Measurements from ENCODE around the gene TCERG1L.

Gene TCERG1L

GRCh38 chr10:131277278-131277677 is 34.2 kb downstream of the TCERG1L start:
- H3K4me3 ChIP-seq (ENCODE audit: insufficient read depth in 1 of 2, low read depth in 1 of 2, low read length in 2 of 2): no peak overlapping the region
- no peak overlapping the region for H3K14ac ChIP-seq (ENCODE audit: low read length in 2 of 2)
- no peak overlapping the region for H2BK12ac ChIP-seq (ENCODE audit: low read length in 2 of 2)
- no peak for DNase-seq
- H3K27ac ChIP-seq (ENCODE audit: low read length, poor library complexity, severe bottlenecking): no peak overlapping the region
- no peaks in the 10 kb centered on the region for H3K9me3 ChIP-seq (ENCODE audit: control insufficient read depth, low read length)
- no peak overlapping the region for H2BK120ac ChIP-seq (ENCODE audit: low read depth, low read length)
- H2BK15ac ChIP-seq (ENCODE audit: low read depth, poor library complexity, severe bottlenecking): no peak overlapping the region
- no peak overlapping the region for H4K91ac ChIP-seq (ENCODE audit: low read length)
- H3K9ac ChIP-seq (ENCODE audit: low read length): no peak overlapping the region
- H3K36me3 ChIP-seq (ENCODE audit: control insufficient read depth in 1 of 2, insufficient read depth in 2 of 2, low read depth in 1 of 2, low read length in 2 of 2): no peaks in the 10 kb centered on the region
- 83% methylated on average over 12 of the region's 12 CpGs for WGBS
- no peak overlapping the region for H4K8ac ChIP-seq (ENCODE audit: low read length)
- H2BK5ac ChIP-seq (ENCODE audit: low read depth, low read length, poor library complexity, severe bottlenecking): no peak overlapping the region
- no peak overlapping the region for H3K4ac ChIP-seq (ENCODE audit: low read depth in 1 of 2, low read length in 2 of 2)
- H3K4me1 ChIP-seq (ENCODE audit: control insufficient read depth, insufficient read depth, low read depth, low read length): no peaks in the 10 kb centered on the region
- no peaks in the 10 kb centered on the region for H3K79me1 ChIP-seq (replicated peaks; ENCODE audit: low read length, poor library complexity, severe bottlenecking)
- no peak overlapping the region for H2AFZ ChIP-seq (ENCODE audit: low read depth, low read length)
- H3K18ac ChIP-seq (ENCODE audit: low read depth in 1 of 2, low read length in 2 of 2): no peak overlapping the region
- no peak overlapping the region for H3K4me2 ChIP-seq (ENCODE audit: low read length, poor library complexity, severe bottlenecking)
- no peak overlapping the region for H3K23ac ChIP-seq (ENCODE audit: low read length in 2 of 2)
- H2AK5ac ChIP-seq (ENCODE audit: low read length, severe bottlenecking): no peak overlapping the region
- H3K27me3 ChIP-seq (ENCODE audit: control insufficient read depth in 1 of 2, insufficient read depth in 1 of 2, low read length in 2 of 2): no peaks in the 10 kb centered on the region

DNA sequence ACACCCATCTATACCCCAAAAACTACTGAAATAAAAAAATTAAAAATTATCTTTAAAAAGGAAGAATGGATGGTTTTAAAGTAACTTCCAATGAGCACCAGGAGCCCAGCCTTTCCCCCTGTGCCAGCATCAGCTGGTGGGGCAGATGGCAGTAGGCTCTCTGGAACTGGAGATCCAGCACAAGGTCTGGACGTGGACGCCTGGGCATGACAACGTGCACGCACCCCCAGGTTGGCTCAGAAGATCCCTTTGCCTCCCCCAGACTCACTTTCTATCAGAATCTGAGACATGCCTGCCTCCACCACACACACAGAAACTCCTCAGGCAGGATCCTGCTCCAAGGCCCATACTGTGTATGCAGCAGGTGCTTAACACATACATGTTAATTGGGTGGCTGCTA is 35.8 kb downstream of the TCERG1L start:
- H3K18ac ChIP-seq (ENCODE audit: low read depth in 1 of 2, low read length in 2 of 2): no peak overlapping the region
- no peak overlapping the region for H2BK120ac ChIP-seq (ENCODE audit: low read depth, low read length)
- no peak overlapping the region for H2AK5ac ChIP-seq (ENCODE audit: low read length, severe bottlenecking)
- H3K23ac ChIP-seq (ENCODE audit: low read length in 2 of 2): no peak overlapping the region
- no peak overlapping the region for H4K8ac ChIP-seq (ENCODE audit: low read length)
- no peak overlapping the region for H2BK5ac ChIP-seq (ENCODE audit: low read depth, low read length, poor library complexity, severe bottlenecking)
- H3K79me1 ChIP-seq (replicated peaks; ENCODE audit: low read length, poor library complexity, severe bottlenecking): no peaks in the 10 kb centered on the region
- no peak overlapping the region for H3K4ac ChIP-seq (ENCODE audit: low read depth in 1 of 2, low read length in 2 of 2)
- DNase-seq: no peak
- H4K91ac ChIP-seq (ENCODE audit: low read length): no peak overlapping the region
- no peak overlapping the region for H3K27ac ChIP-seq (ENCODE audit: low read length, poor library complexity, severe bottlenecking)
- no peaks in the 10 kb centered on the region for H3K27me3 ChIP-seq (ENCODE audit: control insufficient read depth in 1 of 2, insufficient read depth in 1 of 2, low read length in 2 of 2)
- H3K4me3 ChIP-seq (ENCODE audit: insufficient read depth in 1 of 2, low read depth in 1 of 2, low read length in 2 of 2): no peak overlapping the region
- no peak overlapping the region for H2BK12ac ChIP-seq (ENCODE audit: low read length in 2 of 2)
- no peak overlapping the region for H3K4me2 ChIP-seq (ENCODE audit: low read length, poor library complexity, severe bottlenecking)
- no peaks in the 10 kb centered on the region for H3K36me3 ChIP-seq (ENCODE audit: control insufficient read depth in 1 of 2, insufficient read depth in 2 of 2, low read depth in 1 of 2, low read length in 2 of 2)
- H3K14ac ChIP-seq (ENCODE audit: low read length in 2 of 2): no peak overlapping the region
- no peak overlapping the region for H2AFZ ChIP-seq (ENCODE audit: low read depth, low read length)
- H3K9me3 ChIP-seq (ENCODE audit: control insufficient read depth, low read length): no peaks in the 10 kb centered on the region
- H2BK15ac ChIP-seq (ENCODE audit: low read depth, poor library complexity, severe bottlenecking): no peak overlapping the region
- WGBS: 90% methylated on average over 4 of the region's 4 CpGs
- no peak overlapping the region for H3K9ac ChIP-seq (ENCODE audit: low read length)
- H3K4me1 ChIP-seq (ENCODE audit: control insufficient read depth, insufficient read depth, low read depth, low read length): no peaks in the 10 kb centered on the region

DNA sequence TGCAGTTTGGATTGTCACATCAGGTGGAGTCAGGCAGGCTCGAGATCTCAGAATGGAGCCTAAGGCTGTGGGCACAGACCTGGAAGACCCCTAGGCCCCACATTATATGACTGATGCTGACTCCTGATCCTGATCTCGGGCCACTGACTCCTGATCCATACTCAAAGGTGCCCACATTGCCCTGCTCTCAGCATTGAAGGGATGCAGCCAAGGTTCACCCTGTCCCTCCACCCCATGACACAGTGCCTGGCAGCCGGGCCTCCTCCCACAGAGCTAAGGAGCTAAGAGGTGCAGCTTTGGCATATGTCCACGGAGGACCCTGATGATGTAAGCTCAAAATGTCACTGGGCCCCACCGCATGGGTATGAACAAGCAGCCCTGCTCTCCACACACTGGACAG is 36.6 kb downstream of the TCERG1L start:
- Histone ChIP-seq H3K9me3 (ENCODE audit: control insufficient read depth, low read length) (no peaks in the 10 kb centered on the region), H3K9ac (ENCODE audit: low read length) (no peak overlapping the region), H3K4me1 (ENCODE audit: control insufficient read depth, insufficient read depth, low read depth, low read length) (no peaks in the 10 kb centered on the region), H2AFZ (ENCODE audit: low read depth, low read length) (no peak overlapping the region), H3K23ac (ENCODE audit: low read length in 2 of 2) (no peak overlapping the region), H3K36me3 (ENCODE audit: control insufficient read depth in 1 of 2, insufficient read depth in 2 of 2, low read depth in 1 of 2, low read length in 2 of 2) (no peaks in the 10 kb centered on the region), H3K14ac (ENCODE audit: low read length in 2 of 2) (no peak overlapping the region), H3K79me1 (replicated peaks; ENCODE audit: low read length, poor library complexity, severe bottlenecking) (no peaks in the 10 kb centered on the region), H4K8ac (ENCODE audit: low read length) (no peak overlapping the region), H3K27ac (ENCODE audit: low read length, poor library complexity, severe bottlenecking) (no peak overlapping the region), H3K4me3 (ENCODE audit: insufficient read depth in 1 of 2, low read depth in 1 of 2, low read length in 2 of 2) (no peak overlapping the region), H4K91ac (ENCODE audit: low read length) (no peak overlapping the region), H2BK15ac (ENCODE audit: low read depth, poor library complexity, severe bottlenecking) (no peak overlapping the region), H2BK12ac (ENCODE audit: low read length in 2 of 2) (no peak overlapping the region), H3K4me2 (ENCODE audit: low read length, poor library complexity, severe bottlenecking) (no peak overlapping the region), H2BK5ac (ENCODE audit: low read depth, low read length, poor library complexity, severe bottlenecking) (no peak overlapping the region), H2AK5ac (ENCODE audit: low read length, severe bottlenecking) (no peak overlapping the region), H2BK120ac (ENCODE audit: low read depth, low read length) (no peak overlapping the region), H3K18ac (ENCODE audit: low read depth in 1 of 2, low read length in 2 of 2) (no peak overlapping the region), H3K27me3 (ENCODE audit: control insufficient read depth in 1 of 2, insufficient read depth in 1 of 2, low read length in 2 of 2) (no peaks in the 10 kb centered on the region), H3K4ac (ENCODE audit: low read depth in 1 of 2, low read length in 2 of 2) (no peak overlapping the region)
- WGBS: 69% methylated on average over 5 of the region's 5 CpGs
- no peak for DNase-seq

GRCh38 chr10:131274133-131274880 is 37.2 kb downstream of the TCERG1L start:
- Histone ChIP-seq H3K9ac (ENCODE audit: low read length) (no peak overlapping the region), H3K79me1 (replicated peaks; ENCODE audit: low read length, poor library complexity, severe bottlenecking) (no peaks in the 10 kb centered on the region), H2BK15ac (ENCODE audit: low read depth, poor library complexity, severe bottlenecking) (no peak overlapping the region), H4K91ac (ENCODE audit: low read length) (no peak overlapping the region), H3K4me2 (ENCODE audit: low read length, poor library complexity, severe bottlenecking) (no peak overlapping the region), H2BK12ac (ENCODE audit: low read length in 2 of 2) (no peak overlapping the region), H2AK5ac (ENCODE audit: low read length, severe bottlenecking) (no peak overlapping the region), H3K18ac (ENCODE audit: low read depth in 1 of 2, low read length in 2 of 2) (no peak overlapping the region), H3K4me1 (ENCODE audit: control insufficient read depth, insufficient read depth, low read depth, low read length) (no peaks in the 10 kb centered on the region), H2BK5ac (ENCODE audit: low read depth, low read length, poor library complexity, severe bottlenecking) (no peak overlapping the region), H3K27ac (ENCODE audit: low read length, poor library complexity, severe bottlenecking) (no peak overlapping the region), H4K8ac (ENCODE audit: low read length) (no peak overlapping the region), H3K23ac (ENCODE audit: low read length in 2 of 2) (no peak overlapping the region), H3K4me3 (ENCODE audit: insufficient read depth in 1 of 2, low read depth in 1 of 2, low read length in 2 of 2) (no peak overlapping the region), H3K36me3 (ENCODE audit: control insufficient read depth in 1 of 2, insufficient read depth in 2 of 2, low read depth in 1 of 2, low read length in 2 of 2) (no peaks in the 10 kb centered on the region), H2BK120ac (ENCODE audit: low read depth, low read length) (no peak overlapping the region), H3K14ac (ENCODE audit: low read length in 2 of 2) (no peak overlapping the region), H2AFZ (ENCODE audit: low read depth, low read length) (no peak overlapping the region), H3K4ac (ENCODE audit: low read depth in 1 of 2, low read length in 2 of 2) (no peak overlapping the region), H3K27me3 (ENCODE audit: control insufficient read depth in 1 of 2, insufficient read depth in 1 of 2, low read length in 2 of 2) (no peaks in the 10 kb centered on the region), H3K9me3 (ENCODE audit: control insufficient read depth, low read length) (no peaks in the 10 kb centered on the region)
- 87% methylated on average over 19 of the region's 19 CpGs for WGBS
- no peak for DNase-seq

All from mesenchymal stem cell (in vitro differentiated cells and primary cell).